Fibroblast of lung (primary cell): ENCODE measurements around the gene ARL15.

Source experiments
- CTCF ChIP-seq, 2 donors: IDR thresholded peaks in 1 of 2; conservative IDR thresholded peaks in 1 of 2; 1 replicate in 1 of 2; 2 replicates in 1 of 2; pipeline ENCODE4 v1.5.1; 2011 to 2012; ENCODE audit warnings: low read length in 2 of 2, control low read depth in 1 of 2, inconsistent platforms in 1 of 2, low read depth in 1 of 2, mild to moderate bottlenecking in 1 of 2
- EZH2 ChIP-seq: IDR thresholded peaks from 2 replicates; pipeline ENCODE4 v1.5.1; 2012; ENCODE audit warnings: low read length, control low read depth, mild to moderate bottlenecking; ENCODE audit errors: missing control alignments

GRCh38 chr5:53873235-53873634 is 437.1 kb downstream of the ARL15 start:
- TF ChIP-seq EZH2, result no peak
- no peak for TF ChIP-seq CTCF (conservative IDR thresholded peaks at IDR 0.05 in 1 of 2, IDR thresholded peaks at IDR 0.05 in 1 of 2; ENCODE audit: low read depth in 1 of 2, low read length in 2 of 2)
